HCEC 1CT (cell line): ENCODE data around the gene HID1.
"Not testable (repeated sequence)": the region's sequence is repeated elsewhere in the genome, so short reads cannot be mapped to it uniquely, and the experiment has no call there.

Source experiments
- DNase-seq: peaks from one replicate; pipeline ENCODE4 v3.0.0-alpha.2; 2017

Gene HID1

DNA sequence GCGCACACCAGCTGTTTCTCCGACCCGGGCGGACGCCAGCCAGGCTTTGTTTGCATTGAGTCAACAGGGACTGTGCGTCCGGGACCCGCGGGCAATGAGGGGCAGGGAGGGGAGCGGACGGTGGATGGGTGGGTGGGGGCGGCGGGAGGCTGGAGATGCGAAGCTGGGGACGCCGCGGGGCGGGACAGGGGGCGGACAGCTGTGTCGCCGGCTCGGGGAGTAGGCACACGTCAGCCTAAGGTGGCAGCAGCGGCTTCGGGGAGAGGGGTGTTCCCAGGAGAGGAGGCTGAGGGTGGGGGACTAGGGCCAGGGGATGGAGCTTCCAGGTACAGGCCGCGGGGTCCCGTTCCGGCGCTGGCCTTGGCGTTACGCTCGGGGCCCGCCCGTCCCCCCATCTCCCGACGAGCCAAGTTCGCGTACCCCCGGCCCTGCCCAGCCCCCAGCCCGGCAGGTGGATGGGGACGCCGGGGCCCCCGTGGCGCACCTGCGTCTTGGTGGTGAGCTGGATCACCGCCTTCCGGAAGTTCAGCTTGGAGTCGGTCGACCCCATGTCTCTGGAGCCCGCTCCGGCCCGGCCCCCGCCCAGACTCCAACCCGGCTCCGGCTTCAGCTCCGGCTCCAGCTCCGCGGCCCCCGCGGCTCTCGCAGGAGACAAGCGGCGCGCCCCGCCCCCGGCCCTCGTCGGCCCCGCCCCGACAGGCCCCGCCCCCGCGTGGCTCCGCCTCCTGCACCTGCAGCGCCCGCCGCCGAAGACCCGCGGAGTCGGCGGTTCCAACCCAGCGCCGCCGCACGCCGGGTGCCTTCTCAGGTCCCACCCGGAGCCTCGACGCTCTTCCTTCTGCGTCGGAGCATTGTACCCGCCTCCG is at the start of gene HID1:
Gene HID1 (minus strand): TSS at position 653 of the 866 bp plus-strand sequence. CDS start 103 bp downstream, at position 550.
- DNase-seq = no peak

DNA sequence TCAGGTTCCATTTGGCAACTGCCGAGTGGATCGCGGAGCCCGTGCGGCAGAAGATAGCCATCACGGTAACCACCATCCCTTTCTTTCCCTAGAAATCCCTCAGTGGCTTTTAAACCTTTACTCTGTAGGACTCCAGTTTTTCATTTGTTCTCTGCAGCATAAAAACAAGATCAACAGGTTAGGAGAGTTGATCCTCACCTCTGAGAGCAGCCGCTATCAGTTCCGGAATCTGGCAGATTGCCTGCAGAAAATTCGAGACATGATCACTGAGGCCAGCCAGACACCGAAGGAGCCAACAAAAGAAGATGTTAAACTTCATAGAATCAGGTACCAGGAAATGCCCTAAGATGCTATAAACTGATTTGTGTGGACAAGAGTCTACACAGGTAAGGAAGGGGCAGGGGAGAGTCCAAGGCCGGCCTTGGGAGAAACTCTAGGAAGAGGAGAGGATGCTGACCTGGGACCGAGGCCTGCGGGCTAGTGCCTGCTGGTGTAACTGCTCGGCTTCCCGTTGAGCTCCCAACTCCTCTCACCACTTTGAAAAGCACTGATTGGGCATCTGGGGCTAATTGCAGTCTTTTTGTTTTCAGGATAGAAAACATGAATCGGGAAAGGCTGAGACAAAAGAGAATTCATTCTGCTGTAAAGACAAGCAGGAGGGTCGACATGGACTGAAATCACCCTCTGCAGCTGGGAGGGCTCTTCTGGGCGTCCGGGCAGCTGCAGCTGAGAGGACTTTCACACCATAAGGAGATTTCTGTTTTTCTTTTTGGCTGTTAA is 48.0 kb upstream of the HID1 start:
- DNase-seq = no peak

GRCh38 chr17:75019710-75020109 is 47.2 kb upstream of the HID1 start:
- no peak for DNase-seq

- DNase-seq = no peak
Observed at GRCh38 chr17:75019146-75019545, 46.6 kb upstream of the HID1 start.

DNA sequence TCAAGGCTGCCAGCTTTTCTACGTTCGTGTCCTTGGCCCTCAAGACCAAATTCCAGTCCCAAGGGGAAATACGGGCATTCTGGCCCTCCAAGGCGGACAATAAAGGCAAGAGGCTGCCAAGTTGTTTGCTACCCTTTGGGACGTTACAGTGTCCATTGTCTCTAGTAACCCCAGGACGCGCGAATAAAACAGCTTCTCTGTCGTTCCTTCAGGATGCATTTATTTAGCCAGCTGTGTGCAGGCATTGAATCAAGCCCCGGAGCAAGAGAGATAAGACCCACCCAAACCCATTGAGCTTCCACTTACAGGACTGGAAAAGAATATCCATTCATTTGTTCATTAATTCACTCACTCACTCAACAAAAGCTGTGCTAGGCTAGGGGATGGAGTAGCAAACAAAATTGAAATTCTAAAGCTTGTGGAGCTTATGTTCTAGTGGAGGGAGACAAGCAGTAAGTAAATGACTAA is 40.6 kb upstream of the HID1 start:
- DNase-seq = no peak

DNA sequence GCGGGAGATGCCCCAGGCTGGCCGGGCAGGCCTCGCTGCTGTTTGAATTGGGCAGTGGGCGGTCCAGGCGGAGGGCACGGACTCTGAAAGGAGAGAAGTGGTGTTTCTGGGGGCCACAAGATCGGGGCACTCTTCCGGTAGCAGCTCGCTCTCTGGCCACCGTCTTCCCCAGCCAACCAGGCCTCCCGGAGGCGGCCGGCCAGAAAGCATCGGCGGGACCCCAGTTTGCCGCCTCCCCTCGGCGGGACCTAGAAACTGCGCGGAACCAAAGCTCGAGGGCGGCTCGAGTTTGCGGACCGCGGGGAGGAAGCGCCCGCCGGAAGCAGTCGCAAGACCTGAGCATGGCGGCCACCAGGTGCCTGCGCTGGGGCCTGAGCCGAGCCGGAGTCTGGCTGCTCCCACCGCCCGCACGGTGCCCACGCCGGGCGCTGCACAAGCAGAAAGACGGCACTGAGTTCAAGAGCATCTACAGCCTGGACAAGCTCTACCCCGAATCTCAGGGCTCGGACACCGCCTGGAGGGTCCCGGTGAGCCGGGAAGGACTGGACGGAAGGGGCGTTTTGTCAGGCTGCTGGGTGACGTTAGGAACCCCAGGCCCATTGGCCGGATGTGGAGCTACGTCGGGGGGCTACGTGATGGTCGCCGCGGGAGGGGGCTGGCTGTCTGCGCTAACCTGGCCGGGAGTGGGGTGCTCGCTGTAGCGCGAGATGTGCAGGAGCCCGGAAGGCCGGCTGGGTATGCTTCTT is 40.0 kb upstream of the HID1 start, which contains the start of gene MRPL58:
Gene MRPL58 (plus strand): TSS at position 325 of the 746 bp plus-strand sequence. CDS start 17 bp downstream, at position 342.
- peak; percentile 89 for DNase-seq

GRCh38 chr17:75012096-75012345 is 39.5 kb upstream of the HID1 start:
- no peak for DNase-seq

DNA sequence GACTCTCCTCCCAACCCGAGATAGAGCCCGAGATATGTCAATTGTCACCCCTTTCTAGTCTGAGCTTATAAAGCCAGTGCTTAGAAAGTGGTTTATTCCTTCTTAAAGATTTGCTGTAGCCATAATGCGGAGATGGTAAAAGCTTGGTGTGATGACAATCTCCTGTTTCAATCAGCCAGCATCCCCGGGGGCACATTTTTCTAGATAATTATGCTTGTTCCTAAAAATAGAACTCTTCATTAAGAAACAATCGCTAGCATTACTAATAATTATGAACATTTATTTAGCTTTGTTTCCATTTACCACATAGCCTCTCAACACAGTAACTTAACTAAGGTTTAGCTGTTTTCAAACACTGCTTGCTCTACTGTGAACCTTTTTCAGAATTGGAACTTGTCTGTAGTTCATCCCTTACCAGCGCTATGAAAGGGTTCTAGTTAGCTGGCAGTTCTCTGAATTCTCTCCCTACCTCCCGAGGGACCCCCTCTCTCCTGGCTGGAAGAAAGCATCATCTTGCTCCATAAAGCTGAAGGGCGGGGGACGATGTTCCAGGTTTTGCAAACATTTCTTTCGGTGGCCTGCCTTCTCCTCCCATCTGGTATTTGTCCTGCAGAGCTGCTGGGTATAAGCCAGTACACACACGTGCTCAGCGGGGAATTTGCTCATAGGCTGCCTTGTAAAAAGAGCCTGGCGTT is 39.0 kb upstream of the HID1 start:
- peak; percentile 67 for DNase-seq

DNA sequence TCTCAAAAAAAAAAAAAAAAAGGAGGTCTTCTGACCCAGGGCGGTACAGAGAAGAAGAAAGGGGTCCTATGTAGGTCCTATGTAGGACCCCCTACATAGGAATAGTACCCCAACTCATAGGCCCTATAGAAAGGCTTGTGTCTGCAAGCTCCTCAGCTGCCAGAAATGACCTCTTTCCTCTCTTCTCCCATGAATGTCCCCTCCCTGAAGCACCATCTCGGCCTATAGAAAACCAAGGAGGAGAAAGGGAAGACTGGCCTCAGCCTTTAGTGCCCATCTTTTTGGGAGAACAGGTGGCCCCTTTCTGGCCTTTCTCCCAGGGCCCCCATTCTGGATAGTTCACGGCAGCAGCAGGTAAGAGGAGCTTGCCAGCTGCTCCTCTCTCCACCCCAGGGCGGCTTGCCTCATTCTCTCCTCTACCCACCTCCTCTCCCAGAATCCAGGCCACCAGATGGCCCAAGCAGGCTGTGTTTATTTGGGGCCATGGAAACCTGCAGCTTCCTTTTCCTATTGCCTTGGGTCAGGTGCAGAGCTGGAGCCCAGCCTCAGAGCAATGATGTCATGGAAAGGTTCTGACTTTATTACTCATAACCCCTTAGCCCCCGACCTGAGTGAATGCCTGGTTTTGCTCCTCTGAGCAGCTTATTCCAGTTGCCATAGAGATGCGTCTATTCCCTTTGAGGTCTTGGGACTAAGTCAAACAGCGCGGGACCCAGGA is 38.3 kb upstream of the HID1 start:
- peak; percentile 25 for DNase-seq

DNA sequence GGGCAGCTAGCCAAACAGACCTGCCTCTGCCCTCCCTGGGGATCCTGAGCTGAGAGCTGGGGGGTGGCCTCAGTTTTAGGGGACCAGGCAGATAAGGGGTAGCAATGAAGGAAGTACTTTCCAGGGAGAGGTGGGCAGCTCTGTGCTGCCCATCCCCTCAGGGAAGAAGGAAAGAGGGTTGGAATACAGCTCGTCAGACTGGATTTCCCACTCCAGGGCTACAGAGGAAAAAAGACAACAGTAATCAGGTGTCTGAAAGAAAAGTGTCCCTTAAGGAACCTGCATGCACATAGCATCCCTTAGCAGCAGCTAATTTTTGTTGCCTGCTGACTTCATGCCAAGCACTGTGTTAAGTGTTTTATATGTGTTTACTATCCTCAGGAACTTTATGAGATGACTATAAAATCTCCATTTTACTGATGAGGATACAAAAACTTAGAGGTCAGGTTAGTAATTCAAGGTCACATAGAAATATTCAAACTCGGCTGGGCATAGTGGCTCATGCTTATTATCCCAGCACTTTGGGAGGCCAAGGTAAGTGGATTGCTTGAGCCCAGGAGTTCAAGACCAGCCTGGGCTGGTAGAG is 36.7 kb upstream of the HID1 start:
- DNase-seq = no peak

- DNase-seq = no peak
Observed at GRCh38 chr17:75008373-75008772, 35.8 kb upstream of the HID1 start.

GRCh38 chr17:75006653-75007052 is 34.1 kb upstream of the HID1 start:
- no peak for DNase-seq

GRCh38 chr17:75006084-75006483 is 33.5 kb upstream of the HID1 start:
- not testable (repeated sequence) for DNase-seq

GRCh38 chr17:75005291-75005690 is 32.7 kb upstream of the HID1 start:
- DNase-seq = no peak

GRCh38 chr17:75004371-75004770 is 31.8 kb upstream of the HID1 start:
- no peak for DNase-seq

DNA sequence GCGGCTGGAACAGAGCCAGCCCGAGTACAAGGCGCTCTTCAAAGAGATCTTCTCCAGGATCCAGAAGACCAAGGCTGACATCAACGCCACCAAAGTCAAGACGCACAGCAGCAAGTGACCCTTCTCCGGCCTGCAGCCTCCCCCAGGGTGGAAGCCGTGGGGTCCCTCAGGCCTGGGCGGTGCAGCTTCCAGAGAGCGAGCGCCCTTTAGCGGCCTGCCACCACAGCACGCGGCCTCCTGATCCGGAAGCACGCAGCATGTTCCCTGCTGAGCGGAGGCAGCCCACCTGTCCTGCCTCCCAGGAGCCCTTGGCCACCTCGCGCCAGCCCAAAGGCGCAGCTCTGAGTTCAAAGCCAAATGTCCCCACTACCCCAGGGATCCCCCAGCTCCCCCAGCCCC is 31.4 kb upstream of the HID1 start:
- no peak for DNase-seq

- DNase-seq = no peak
Observed at GRCh38 chr17:75003070-75003956, 30.8 kb upstream of the HID1 start.

- no peak for DNase-seq
Observed at GRCh38 chr17:75001915-75002843, 29.6 kb upstream of the HID1 start.

DNA sequence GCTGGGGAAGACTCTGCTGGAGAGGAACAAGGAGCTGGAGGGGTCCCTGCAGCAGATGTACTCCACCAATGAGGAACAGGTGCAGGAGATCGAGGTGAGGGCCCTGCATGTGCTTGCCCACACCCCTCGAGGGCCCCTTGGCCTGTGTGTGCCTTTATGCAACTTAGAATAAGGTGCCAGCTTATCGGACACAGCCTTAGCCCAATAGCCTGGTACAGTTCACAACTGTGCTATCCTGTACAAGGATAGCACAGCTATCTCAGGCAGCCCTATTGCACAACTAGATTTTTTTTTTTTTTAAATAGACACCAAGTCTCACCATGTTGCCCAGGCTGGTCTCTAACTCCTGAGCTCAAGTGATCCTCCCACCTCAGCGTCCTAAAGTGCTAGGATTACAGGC is 27.0 kb upstream of the HID1 start:
- no peak for DNase-seq
